WI38 (cell line): ENCODE data around the gene ARIH2.

Source experiments
- H3K4me3 ChIP-seq: 2 replicates; pipeline ENCODE4 v1.5.1; 2011; ENCODE audit warnings: low read depth, mild to moderate bottlenecking, control low read depth, low read length
- CTCF ChIP-seq: IDR thresholded peaks from 2 replicates; pipeline ENCODE4 v1.5.1; 2012; ENCODE audit warnings: low read depth, mild to moderate bottlenecking, control low read depth, low read length

The ARIH2 gene

GRCh38 chr3:48915296-48915695 is 3.3 kb upstream of the ARIH2 start:
- TF ChIP-seq CTCF: no peak
- H3K4me3 ChIP-seq: no peak overlapping the region

GRCh38 chr3:48919215-48920138 is 835 bp downstream of the ARIH2 start:
- peak overlapping the region; percentile 84 for H3K4me3 ChIP-seq
- no peak for TF ChIP-seq CTCF

GRCh38 chr3:48926425-48927392 is 8.1 kb downstream of the ARIH2 start:
- no peak for TF ChIP-seq CTCF
- H3K4me3 ChIP-seq: no peak overlapping the region

- no peak overlapping the region for H3K4me3 ChIP-seq
- TF ChIP-seq CTCF: no peak
Observed at GRCh38 chr3:48927928-48928327, 9.3 kb downstream of the ARIH2 start.

- H3K4me3 ChIP-seq: no peak overlapping the region
- no peak for TF ChIP-seq CTCF
Observed at GRCh38 chr3:48928679-48929078, 10.0 kb downstream of the ARIH2 start.

- no peak overlapping the region for H3K4me3 ChIP-seq
- no peak for TF ChIP-seq CTCF
Observed at GRCh38 chr3:48929358-48930035, 10.9 kb downstream of the ARIH2 start.
